IgD-negative memory B cell (primary cell): ENCODE results near the gene TTI1. TPM values are rescaled to one million over a fixed set of nuclear protein-coding genes. Genes with fewer than 3 reads are reported as not detected.

Source experiments
- H3K27ac Mint-ChIP-seq, 3 donors: one replicate each; pipeline ENCODE4 v1.8.0; 2020 to 2022; ENCODE audit warnings: mild to moderate bottlenecking in 3 of 3, mixed read lengths in 3 of 3, moderate library complexity in 1 of 3
- H3K27me3 Mint-ChIP-seq: one replicate; pipeline ENCODE4 v1.8.0; 2021; ENCODE audit warnings: mixed read lengths
- H3K36me3 Mint-ChIP-seq: one replicate; pipeline ENCODE4 v1.8.0; 2020; ENCODE audit warnings: mild to moderate bottlenecking, mixed read lengths
- H3K4me1 Mint-ChIP-seq, 3 donors: one replicate each; pipeline ENCODE4 v1.8.0; 2020 to 2022; ENCODE audit warnings: mixed read lengths in 3 of 3, mild to moderate bottlenecking in 1 of 3
- H3K4me3 Mint-ChIP-seq, 4 donors: one replicate each; pipeline ENCODE4 v1.8.0; 2020 to 2022; ENCODE audit warnings: mild to moderate bottlenecking in 4 of 4, mixed read lengths in 4 of 4, moderate library complexity in 3 of 4
- H3K9me3 Mint-ChIP-seq, 3 donors: one replicate each; pipeline ENCODE4 v1.8.0; 2020 to 2021; ENCODE audit warnings: mixed read lengths in 3 of 3, mild to moderate bottlenecking in 1 of 3
- polyA plus RNA-seq: library from polyadenylated mRNA; unstranded; fragments of 300-500 nt; fragmentation: Illumina TruSeq; gene quantifications from one replicate; pipeline ENCODE4 v1.2.3, GENCODE V29; 2021

TTI1 gene
- polyA plus RNA-seq, 1 donor from 2014 or later: 14.4 TPM

GRCh38 chr20:37961066-37961465 is 72.2 kb downstream of the TTI1 start:
- Mint-ChIP-seq H3K4me1 (no peaks in the 10 kb centered on the region), H3K36me3 (peaks cover 2% of the 10 kb centered on the region), H3K4me3 (no peak overlapping the region), H3K9me3 (peaks cover 2 to 30% (median 10%) of the 10 kb centered on the region in 3 donors), H3K27me3 (peaks cover 3% of the 10 kb centered on the region), H3K27ac (no peak overlapping the region)

- Mint-ChIP-seq H3K9me3 (peaks cover 2 to 18% (median 9%) of the 10 kb centered on the region in 3 donors), H3K4me3 (no peak overlapping the region), H3K27me3 (peaks cover 11% of the 10 kb centered on the region), H3K27ac (no peak overlapping the region), H3K36me3 (peaks cover 2% of the 10 kb centered on the region), H3K4me1 (no peaks in the 10 kb centered on the region)
These were observed 74.3 kb downstream of the TTI1 start for GRCh38 chr20:37958856-37959520.

- Mint-ChIP-seq H3K4me3 (no peak overlapping the region), H3K27me3 (peaks cover 11% of the 10 kb centered on the region), H3K27ac (no peak overlapping the region), H3K36me3 (peaks cover 2% of the 10 kb centered on the region), H3K9me3 (peaks cover 2 to 13% (median 6%) of the 10 kb centered on the region in 3 donors), H3K4me1 (no peaks in the 10 kb centered on the region)
These were observed 77.1 kb downstream of the TTI1 start for GRCh38 chr20:37956107-37956585.

GRCh38 chr20:37955511-37955910 is 77.7 kb downstream of the TTI1 start:
- H3K36me3 Mint-ChIP-seq: peaks cover 2% of the 10 kb centered on the region
- peaks cover 0 to 7% (median 6%) of the 10 kb centered on the region in 3 donors for H3K9me3 Mint-ChIP-seq
- H3K4me3 Mint-ChIP-seq: no peak overlapping the region
- no peak overlapping the region for H3K27ac Mint-ChIP-seq
- peaks cover 11% of the 10 kb centered on the region for H3K27me3 Mint-ChIP-seq
- H3K4me1 Mint-ChIP-seq: no peaks in the 10 kb centered on the region

GRCh38 chr20:37954626-37955025 is 78.6 kb downstream of the TTI1 start:
- Mint-ChIP-seq H3K4me1 (no peaks in the 10 kb centered on the region), H3K27ac (no peak overlapping the region), H3K36me3 (peaks cover 4% of the 10 kb centered on the region), H3K4me3 (no peak overlapping the region), H3K9me3 (peaks cover 0 to 8% (median 4%) of the 10 kb centered on the region in 3 donors), H3K27me3 (peaks cover 10% of the 10 kb centered on the region)

GRCh38 chr20:37954190-37954589 is 79.1 kb downstream of the TTI1 start:
- Mint-ChIP-seq H3K27ac (no peak overlapping the region), H3K9me3 (peaks cover 0 to 8% (median under 1%) of the 10 kb centered on the region in 3 donors), H3K36me3 (peaks cover 4% of the 10 kb centered on the region), H3K27me3 (peaks cover 10% of the 10 kb centered on the region), H3K4me3 (no peak overlapping the region), H3K4me1 (no peaks in the 10 kb centered on the region)

- Mint-ChIP-seq H3K4me3 (no peak overlapping the region), H3K9me3 (peaks cover 2 to 7% (median 7%) of the 10 kb centered on the region in 3 donors), H3K27me3 (peaks cover 3% of the 10 kb centered on the region), H3K36me3 (peaks cover 4% of the 10 kb centered on the region), H3K4me1 (no peaks in the 10 kb centered on the region), H3K27ac (peak overlapping the region in 1 of 3 donors; percentile 49)
These were observed 84.3 kb downstream of the TTI1 start for GRCh38 chr20:37948956-37949355.

GRCh38 chr20:37947943-37948342 is 85.3 kb downstream of the TTI1 start:
- peak overlapping the region in 1 of 3 donors; percentile 87 for H3K27ac Mint-ChIP-seq

GRCh38 chr20:37946946-37947345 is 86.3 kb downstream of the TTI1 start:
- H3K27ac Mint-ChIP-seq: no peak overlapping the region
- H3K36me3 Mint-ChIP-seq: peaks cover 4% of the 10 kb centered on the region
- peaks cover 2 to 10% (median 7%) of the 10 kb centered on the region in 3 donors for H3K9me3 Mint-ChIP-seq

More at GRCh38 chr20:37947943-37948342, 85.3 kb downstream of the TTI1 start:
- Mint-ChIP-seq H3K4me3 (peak overlapping the region in 1 of 4 donors; percentile 52), H3K9me3 (peaks cover 2 to 7% (median 7%) of the 10 kb centered on the region in 3 donors), H3K27me3 (peaks cover 3% of the 10 kb centered on the region), H3K36me3 (peaks cover 4% of the 10 kb centered on the region), H3K4me1 (no peaks in the 10 kb centered on the region)

GRCh38 chr20:37945091-37945547 is 88.1 kb downstream of the TTI1 start:
- peaks cover 2 to 10% (median 7%) of the 10 kb centered on the region in 3 donors for H3K9me3 Mint-ChIP-seq

More at GRCh38 chr20:37946946-37947345, 86.3 kb downstream of the TTI1 start:
- Mint-ChIP-seq H3K4me1 (no peaks in the 10 kb centered on the region), H3K4me3 (no peak overlapping the region), H3K27me3 (peaks cover 5% of the 10 kb centered on the region)

GRCh38 chr20:37944456-37944981 is 88.7 kb downstream of the TTI1 start:
- Mint-ChIP-seq H3K27me3 (peaks cover 5% of the 10 kb centered on the region), H3K4me1 (no peaks in the 10 kb centered on the region), H3K9me3 (peaks cover 2 to 10% (median 5%) of the 10 kb centered on the region in 3 donors), H3K4me3 (no peak overlapping the region), H3K27ac (no peak overlapping the region), H3K36me3 (peaks cover 1% of the 10 kb centered on the region)

More at GRCh38 chr20:37945091-37945547, 88.1 kb downstream of the TTI1 start:
- Mint-ChIP-seq H3K27ac (no peak overlapping the region), H3K27me3 (peaks cover 5% of the 10 kb centered on the region), H3K4me1 (no peaks in the 10 kb centered on the region), H3K4me3 (no peak overlapping the region), H3K36me3 (peaks cover 4% of the 10 kb centered on the region)

GRCh38 chr20:37943501-37944455 is 89.5 kb downstream of the TTI1 start:
- Mint-ChIP-seq H3K4me1 (no peaks in the 10 kb centered on the region), H3K4me3 (no peak overlapping the region), H3K27me3 (peaks cover 5% of the 10 kb centered on the region), H3K9me3 (peaks cover 2 to 10% (median 5%) of the 10 kb centered on the region in 3 donors), H3K27ac (peak overlapping the region in 1 of 3 donors; percentile 63), H3K36me3 (peaks cover 1% of the 10 kb centered on the region)

- H3K27ac Mint-ChIP-seq: no peak overlapping the region
- H3K27me3 Mint-ChIP-seq: peaks cover 5% of the 10 kb centered on the region
- no peaks in the 10 kb centered on the region for H3K4me1 Mint-ChIP-seq
- peaks cover 2 to 7% (median 5%) of the 10 kb centered on the region in 3 donors for H3K9me3 Mint-ChIP-seq
- no peak overlapping the region for H3K4me3 Mint-ChIP-seq
- peaks cover 1% of the 10 kb centered on the region for H3K36me3 Mint-ChIP-seq
These were observed 90.2 kb downstream of the TTI1 start for GRCh38 chr20:37943033-37943432.

GRCh38 chr20:37941992-37942391 is 91.3 kb downstream of the TTI1 start:
- Mint-ChIP-seq H3K27me3 (peaks cover 1% of the 10 kb centered on the region), H3K27ac (no peak overlapping the region), H3K4me3 (no peak overlapping the region), H3K36me3 (peaks cover 2% of the 10 kb centered on the region), H3K4me1 (no peaks in the 10 kb centered on the region), H3K9me3 (peaks cover 0 to 3% (median 0%) of the 10 kb centered on the region in 3 donors)
